SIG-M5 treated with dmso at 0.1 percent for 504 hours (cell line): Measurements from ENCODE around the gene SSTR1.

Source experiments
- DNase-seq: peaks from one replicate; lab custom pipeline; 2025; ENCODE audit not compliant: unreplicated experiment; lab: John Stamatoyannopoulos, UW

The SSTR1 gene

DNA sequence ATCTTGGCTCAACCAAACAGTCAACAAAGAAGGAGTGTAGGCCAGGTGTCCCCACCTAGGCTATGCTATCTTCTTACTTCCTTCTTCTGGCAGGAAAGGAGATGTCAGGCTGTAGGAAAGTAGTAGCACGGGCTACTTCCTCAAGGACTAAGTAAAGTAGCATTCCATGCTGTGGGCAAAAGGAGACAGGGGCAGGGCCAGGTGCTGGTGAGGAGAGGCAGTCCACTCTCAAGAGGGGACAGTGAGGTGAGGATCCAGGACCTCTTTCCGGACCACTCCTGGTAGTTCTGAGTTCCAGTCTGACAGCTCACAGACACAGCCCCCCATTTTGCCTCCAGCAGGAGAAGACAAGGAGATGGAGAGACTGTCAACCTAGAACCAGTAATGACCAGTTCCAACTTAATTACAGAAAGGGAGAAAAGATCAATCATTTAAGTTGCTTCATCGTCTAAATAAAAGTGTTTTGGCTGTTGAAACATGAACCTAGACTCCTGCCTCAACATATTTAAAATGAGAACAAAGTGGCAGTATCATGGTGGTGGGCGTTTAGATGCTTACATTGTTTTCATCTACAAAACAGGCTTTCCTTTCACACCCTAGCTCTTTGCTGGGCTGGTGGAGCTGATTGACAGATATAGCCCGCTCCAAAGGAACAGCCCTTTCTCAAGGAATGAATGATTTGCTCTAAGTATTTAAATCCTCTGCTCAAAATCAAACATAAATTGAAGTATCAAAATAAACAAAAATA is 5.1 kb upstream of the SSTR1 start:
- no peak for DNase-seq

DNA sequence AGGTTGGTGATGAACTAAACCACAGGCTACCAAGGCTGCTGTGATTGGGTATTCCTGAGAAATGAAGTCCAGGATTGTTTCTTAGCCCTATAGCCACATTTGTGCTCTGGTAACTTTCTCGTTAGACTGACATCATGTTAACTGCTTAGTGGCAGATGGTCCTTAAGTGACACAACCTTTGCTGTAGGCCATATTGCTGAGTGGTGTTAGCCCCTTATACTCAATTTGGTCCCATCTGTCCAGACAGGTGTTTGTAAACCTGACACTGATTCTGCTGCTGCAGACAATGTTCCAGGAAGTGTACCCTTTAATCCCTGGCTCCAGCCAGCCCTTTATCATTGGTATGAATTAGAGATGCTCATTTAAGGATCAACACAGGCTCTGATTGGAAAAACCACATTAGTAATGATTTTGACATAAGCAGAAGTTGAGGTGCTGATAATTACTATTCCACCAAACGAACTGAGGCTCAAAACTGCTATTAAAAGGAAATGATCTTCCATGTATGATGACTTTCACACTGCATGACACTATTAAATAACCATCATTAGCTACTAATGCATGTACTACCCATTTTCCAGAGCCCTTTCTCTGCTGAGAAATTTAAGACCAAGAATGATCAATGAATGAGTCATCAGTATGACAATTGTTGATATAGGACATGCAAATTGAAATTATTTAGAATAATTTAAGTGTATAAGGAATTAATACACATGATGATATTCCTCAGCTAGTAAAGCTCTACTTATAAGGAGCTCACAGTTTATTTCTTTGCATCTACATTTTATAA is 3.6 kb upstream of the SSTR1 start:
- no peak for DNase-seq

DNA sequence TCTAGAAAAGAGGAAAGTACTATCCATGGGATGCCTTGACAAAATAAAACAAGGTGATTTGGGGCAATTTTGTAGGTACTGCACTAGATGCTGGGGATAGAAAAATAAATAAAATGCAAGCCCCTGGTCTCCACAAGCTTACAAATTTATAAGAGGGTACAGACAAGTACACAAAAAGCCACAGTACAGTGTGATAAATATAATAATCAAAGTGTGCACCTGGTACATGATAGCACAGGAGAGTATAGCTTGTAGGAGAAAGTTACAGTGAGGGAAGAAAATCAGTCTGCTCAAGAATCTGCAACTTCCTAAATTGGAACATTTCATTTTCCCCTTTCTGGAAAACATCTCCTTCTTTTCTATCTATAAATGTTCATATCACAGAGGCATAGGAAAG is 3.0 kb upstream of the SSTR1 start:
- DNase-seq, result no peak

DNA sequence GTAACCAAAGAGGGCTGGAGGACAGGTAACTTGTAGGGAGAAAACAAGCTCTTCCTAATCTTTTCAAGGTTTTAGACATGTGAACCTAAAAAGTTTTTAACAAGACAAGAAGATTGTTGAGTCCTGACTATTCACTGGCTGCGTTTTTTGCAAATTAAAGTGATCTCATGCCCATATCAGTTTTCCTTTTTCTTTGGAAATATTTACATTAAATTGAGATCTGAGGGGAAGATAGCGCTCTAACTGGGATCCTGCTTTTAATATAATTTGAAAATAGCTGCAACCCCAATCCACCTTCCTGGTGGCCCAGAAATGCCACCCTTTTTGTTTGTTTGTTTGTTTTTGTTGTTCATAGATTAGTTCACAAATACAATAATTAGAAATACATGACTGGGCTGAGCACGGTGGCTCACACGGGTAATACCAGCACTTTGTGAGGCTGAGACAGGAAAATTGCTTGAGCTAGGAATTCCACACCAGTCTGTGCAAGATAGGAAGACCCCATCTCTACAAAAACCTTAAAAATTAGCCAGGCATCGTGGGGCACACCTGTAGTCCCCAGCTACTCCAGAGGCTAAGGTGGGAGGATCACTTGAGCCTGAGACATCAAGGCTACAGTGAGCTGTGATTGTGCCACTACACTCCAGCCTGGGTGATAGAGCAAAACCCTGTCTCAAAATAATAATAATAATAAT is 2.4 kb upstream of the SSTR1 start:
- no peak for DNase-seq

DNA sequence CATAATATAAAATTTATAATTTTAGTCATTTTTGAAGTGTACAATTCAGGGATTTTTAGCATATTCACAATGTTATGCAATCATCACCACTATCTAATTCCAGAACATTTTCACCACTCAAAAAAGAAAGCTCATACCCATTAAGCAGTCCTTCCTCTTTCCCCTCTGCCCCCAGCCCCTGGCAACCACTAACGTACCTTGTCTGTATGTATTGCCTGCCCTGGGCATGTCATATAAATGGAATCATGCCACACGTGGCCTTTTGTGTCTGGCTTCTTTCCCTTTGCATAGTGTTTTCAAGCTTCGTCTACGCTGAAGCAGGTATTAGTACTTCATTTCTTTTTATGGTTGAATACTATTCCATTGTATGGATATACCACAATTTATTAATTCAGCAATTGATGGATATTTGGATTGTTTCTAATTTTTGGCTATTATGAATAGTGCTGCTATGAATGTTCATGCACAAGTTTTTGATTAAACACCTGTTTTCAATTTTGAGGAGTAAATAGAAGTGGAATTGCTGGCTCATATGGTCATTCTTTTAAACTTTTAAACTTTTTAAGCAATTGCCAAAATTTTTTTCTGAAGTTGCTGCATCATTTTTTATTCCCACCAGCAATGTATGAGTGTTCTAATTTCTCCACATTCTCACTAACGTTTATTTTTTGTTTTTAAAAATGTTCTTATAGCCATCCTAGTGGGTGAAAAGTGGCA is 1.6 kb upstream of the SSTR1 start:
- DNase-seq, result no peak

DNA sequence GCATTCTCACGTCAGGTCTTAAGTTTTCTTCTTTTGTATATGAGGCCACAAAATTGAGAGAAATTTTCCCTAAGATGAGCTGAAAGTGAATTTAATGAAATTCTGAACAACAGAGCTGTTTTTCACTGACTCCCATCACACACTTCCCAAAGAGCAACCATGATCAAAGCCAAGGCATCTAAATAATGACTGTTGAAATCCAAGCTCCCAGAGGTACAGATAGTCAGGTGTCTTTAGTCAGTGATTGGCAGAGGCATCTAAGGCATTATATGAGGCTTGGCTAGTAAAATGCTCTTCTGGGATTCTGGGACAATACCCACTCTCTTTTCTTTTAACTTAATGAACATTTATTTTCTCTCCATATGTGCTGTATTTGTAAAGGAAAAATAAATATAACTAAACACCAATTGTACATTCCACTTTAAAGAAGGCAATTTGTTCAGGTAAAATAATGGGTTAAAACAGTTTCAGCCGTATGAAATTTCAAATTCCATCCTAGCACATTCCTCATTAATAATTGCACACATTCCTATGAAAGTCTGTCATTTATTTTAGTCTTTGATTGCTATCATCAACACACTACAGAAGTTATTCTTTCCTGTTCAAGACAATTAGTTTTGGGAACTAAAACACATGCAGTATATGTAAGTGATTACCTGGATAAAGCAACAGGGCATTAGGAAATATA is 871 bp upstream of the SSTR1 start:
- DNase-seq, result no peak

DNA sequence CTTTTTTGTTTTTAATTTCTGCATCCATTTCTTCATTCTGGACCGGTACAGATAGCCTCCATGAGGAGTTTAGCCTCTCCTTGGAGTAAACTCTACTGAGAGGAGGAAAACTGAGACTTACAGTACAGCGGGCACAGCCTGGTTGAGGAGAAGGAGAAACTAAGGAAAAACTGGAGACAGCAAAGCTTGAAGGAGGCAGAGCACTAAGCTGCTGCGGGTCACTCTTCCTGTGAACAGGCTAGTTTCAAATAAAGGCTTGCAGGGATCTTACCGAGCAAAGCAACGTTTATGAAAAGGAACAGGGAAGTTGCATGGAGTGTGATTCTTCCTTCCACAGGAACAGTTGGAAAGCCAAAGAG is 348 bp upstream of the SSTR1 start:
- no peak for DNase-seq

DNA sequence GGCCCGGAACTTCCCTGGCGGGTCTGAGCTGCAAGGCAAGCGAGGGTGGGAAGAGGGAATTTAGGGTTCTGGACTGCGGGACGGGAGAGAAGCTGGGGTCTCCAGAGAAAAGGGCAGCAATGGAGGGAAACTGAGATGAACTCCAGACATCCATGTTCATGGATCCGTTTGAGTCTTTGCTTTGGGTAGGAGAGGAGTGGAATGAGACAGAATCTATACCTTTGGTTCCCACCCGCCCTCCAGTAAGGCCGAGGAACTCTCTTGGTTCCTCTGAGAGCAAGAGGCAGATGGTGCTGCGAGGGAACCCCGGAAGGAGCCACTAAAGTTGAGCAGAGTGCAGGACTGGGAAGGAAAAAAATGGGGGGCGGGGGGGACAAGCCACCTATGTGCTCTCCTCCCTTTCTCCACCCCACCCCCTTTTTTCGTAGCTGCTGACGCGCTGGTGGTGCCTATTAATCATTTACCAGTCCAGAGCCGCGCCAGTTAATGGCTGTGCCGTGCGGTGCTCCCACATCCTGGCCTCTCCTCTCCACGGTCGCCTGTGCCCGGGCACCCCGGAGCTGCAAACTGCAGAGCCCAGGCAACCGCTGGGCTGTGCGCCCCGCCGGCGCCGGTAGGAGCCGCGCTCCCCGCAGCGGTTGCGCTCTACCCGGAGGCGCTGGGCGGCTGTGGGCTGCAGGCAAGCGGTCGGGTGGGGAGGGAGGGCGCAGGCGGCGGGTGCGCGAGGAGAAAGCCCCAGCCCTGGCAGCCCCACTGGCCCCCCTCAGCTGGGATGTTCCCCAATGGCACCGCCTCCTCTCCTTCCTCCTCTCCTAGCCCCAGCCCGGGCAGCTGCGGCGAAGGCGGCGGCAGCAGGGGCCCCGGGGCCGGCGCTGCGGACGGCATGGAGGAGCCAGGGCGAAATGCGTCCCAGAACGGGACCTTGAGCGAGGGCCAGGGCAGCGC is 1.2 kb downstream of the SSTR1 start:
- DNase-seq, result no peak

DNA sequence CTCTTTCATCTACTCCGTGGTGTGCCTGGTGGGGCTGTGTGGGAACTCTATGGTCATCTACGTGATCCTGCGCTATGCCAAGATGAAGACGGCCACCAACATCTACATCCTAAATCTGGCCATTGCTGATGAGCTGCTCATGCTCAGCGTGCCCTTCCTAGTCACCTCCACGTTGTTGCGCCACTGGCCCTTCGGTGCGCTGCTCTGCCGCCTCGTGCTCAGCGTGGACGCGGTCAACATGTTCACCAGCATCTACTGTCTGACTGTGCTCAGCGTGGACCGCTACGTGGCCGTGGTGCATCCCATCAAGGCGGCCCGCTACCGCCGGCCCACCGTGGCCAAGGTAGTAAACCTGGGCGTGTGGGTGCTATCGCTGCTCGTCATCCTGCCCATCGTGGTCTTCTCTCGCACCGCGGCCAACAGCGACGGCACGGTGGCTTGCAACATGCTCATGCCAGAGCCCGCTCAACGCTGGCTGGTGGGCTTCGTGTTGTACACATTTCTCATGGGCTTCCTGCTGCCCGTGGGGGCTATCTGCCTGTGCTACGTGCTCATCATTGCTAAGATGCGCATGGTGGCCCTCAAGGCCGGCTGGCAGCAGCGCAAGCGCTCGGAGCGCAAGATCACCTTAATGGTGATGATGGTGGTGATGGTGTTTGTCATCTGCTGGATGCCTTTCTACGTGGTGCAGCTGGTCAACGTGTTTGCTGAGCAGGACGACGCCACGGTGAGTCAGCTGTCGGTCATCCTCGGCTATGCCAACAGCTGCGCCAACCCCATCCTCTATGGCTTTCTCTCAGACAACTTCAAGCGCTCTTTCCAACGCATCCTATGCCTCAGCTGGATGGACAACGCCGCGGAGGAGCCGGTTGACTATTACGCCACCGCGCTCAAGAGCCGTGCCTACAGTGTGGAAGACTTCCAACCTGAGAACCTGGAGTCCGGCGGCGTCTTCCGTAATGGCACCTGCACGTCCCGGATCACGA is 2.2 kb downstream of the SSTR1 start:
- no peak for DNase-seq

DNA sequence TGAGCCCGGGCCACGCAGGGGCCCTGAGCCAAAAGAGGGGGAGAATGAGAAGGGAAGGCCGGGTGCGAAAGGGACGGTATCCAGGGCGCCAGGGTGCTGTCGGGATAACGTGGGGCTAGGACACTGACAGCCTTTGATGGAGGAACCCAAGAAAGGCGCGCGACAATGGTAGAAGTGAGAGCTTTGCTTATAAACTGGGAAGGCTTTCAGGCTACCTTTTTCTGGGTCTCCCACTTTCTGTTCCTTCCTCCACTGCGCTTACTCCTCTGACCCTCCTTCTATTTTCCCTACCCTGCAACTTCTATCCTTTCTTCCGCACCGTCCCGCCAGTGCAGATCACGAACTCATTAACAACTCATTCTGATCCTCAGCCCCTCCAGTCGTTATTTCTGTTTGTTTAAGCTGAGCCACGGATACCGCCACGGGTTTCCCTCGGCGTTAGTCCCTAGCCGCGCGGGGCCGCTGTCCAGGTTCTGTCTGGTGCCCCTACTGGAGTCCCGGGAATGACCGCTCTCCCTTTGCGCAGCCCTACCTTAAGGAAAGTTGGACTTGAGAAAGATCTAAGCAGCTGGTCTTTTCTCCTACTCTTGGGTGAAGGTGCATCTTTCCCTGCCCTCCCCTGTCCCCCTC is 3.0 kb downstream of the SSTR1 start:
- no peak for DNase-seq

DNA sequence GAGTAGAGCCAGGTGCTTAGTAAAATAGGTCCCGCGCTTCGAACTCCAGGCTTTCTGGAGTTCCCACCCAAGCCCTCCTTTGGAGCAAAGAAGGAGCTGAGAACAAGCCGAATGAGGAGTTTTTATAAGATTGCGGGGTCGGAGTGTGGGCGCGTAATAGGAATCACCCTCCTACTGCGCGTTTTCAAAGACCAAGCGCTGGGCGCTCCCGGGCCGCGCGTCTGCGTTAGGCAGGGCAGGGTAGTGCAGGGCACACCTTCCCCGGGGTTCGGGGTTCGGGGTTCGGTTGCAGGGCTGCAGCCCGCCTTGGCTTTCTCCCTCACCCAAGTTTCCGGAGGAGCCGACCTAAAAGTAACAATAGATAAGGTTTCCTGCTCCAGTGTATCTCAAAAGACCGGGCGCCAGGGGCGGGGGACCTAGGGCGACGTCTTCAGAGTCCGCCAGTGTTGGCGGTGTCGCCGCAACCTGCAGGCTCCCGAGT is 3.6 kb downstream of the SSTR1 start:
- no peak for DNase-seq

DNA sequence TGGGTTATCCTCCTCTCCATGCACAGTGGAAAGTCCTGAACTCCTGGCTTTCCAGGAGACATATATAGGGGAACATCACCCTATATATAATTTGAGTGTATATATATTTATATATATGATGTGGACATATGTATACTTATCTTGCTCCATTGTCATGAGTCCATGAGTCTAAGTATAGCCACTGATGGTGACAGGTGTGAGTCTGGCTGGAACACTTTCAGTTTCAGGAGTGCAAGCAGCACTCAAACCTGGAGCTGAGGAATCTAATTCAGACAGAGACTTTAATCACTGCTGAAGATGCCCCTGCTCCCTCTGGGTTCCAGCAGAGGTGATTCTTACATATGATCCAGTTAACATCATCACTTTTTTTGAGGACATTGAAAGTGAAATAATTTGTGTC is 4.4 kb downstream of the SSTR1 start:
- DNase-seq, result no peak

DNA sequence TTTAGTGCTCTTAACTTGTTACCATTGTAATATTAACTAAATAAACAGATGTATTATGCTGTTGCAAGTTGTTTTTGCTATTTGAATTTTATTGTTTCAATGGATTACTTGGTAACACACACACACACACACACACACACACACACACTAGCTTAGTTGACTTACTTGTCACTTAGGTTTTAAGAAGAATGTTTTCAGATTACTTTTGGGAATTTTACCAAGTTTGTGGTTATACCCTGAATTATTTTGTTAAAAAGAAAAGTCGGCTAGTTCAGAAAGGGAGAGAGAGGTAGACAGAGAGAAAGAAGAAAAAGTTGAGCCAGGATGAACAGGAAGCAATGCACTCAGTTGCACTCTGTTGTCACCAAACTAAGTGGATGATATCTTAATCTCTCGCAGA is 5.3 kb downstream of the SSTR1 start:
- no peak for DNase-seq

DNA sequence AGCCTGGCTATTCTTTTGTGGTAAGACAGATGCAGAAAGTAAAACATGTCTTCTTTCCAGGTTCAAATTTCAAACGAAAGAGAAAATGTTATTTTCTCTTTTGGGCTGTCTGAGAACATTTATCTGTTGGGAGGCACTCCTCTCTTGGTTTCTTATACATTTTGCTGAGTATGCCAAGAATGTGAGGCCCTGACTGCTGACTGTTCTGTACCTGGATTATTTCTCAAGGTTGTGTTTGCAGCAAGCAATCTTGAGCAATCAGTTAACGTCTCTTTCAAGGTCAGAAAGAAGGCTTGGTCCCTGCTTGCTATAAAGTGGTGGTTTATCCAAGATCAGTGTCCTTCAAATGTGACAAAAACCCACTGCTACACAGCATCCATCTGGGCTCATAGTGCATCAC is 9.8 kb downstream of the SSTR1 start:
- DNase-seq, result no peak

DNA sequence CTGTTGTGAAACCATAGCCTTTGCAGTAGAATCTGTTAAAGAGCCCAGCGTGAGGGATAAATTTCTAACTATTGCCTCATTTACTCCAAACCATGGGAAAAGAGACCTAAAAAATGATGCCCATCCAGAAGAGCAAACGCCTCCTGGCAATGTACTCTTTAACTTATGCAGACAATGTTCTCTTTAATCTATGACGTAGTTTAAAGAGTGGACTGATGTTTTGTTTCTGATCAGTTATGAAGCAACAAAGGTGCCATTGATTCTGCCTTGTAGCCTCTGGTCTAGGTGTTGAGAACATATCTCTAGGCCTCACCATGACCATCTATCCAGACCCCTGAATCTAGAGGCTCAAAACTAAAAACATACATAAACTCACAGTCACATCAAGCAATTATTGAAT is 13.4 kb downstream of the SSTR1 start:
- DNase-seq, result no peak

DNA sequence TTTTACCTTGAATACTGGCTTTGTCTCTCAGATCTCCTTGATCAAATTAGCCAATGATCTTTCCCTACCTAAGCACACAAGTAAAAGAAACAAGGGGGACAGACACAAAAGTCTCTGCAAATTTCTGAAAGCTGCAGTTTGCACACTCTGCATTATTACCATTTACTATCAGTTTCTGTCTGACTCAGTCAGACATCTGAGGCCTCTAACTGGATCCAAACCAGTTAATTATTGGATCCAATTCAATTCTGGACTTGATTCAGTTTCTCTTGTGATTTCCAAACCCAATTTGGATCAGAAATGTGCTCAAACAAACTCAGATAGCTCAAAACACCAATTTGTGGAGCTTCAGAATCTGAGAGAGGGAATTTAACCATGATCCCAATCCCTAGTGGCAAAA is 16.6 kb downstream of the SSTR1 start:
- no peak for DNase-seq

DNA sequence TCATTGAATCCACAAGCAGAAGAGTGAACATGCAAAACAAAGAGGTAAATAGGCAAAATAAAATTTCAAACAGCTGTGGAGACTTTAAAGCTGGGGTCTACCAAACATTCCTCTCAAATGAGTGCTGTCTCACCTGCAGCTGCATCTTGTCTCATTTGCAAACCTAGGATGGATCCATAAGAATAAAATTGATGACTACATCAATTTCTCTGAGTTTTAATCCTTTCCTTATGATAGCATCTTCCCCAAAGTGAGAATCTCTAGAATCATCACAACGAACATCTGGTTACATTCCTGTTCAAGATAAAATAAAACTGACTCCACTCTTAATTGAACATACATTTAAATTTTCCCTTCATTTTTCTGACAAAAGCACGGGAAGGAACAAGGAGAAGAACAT is 18.2 kb downstream of the SSTR1 start:
- DNase-seq, result no peak

DNA sequence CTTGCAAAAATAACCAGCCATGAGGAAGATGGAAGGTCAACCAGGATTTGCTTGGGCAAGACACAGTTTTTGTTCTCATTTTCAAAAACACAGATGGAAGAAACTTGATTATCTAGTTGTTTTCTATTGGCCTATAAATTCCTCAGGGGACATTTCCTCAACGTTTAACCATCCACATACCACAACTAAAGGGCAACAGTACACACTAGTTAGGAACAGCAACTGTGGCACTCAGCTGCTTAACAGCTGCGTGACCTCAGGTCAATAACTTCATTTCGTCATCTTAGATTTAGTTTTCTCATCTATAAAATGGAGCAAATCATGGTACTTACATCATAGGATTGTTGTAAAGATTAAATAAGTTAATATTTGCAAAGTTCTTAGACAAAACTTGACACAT is 18.7 kb downstream of the SSTR1 start:
- no peak for DNase-seq
